CD4-positive, alpha-beta memory T cell (primary cell): ENCODE results near the gene CYP26A1. TPM values are rescaled to one million over a fixed set of nuclear protein-coding genes. Genes with fewer than 3 reads are reported as not detected.

Experiments
- CTCF ChIA-PET: fragments of 350-600 bp; sonication (Branson Sonifier 250); formaldehyde crosslinking; loops from one replicate; lab custom pipeline; 2021; ENCODE audit warnings: inconsistent platforms; ENCODE audit not compliant: partially characterized antibody; lab: Charles Lee
- POLR2A ChIA-PET: fragments of 350-600 bp; sonication (Branson Sonifier 250); formaldehyde crosslinking; loops from one replicate; lab custom pipeline; 2021; ENCODE audit not compliant: partially characterized antibody; lab: Charles Lee
- DNase-seq, 5 donors: peaks; one replicate each; pipeline versions ENCODE4 v3.0.0 to v3.0.0-alpha.2; 2020 to 2022; ENCODE audit warnings: mixed read lengths in 1 of 5
- H3K27ac ChIP-seq: one replicate; pipeline ENCODE4 v1.7.0; 2013; ENCODE audit warnings: low read depth, low read length
- H3K27me3 ChIP-seq: 2 replicates; pipeline ENCODE4 v1.7.0; 2013; ENCODE audit warnings: mild to moderate bottlenecking, low read length, moderate library complexity; ENCODE audit not compliant: insufficient read depth
- H3K36me3 ChIP-seq: 2 replicates; pipeline ENCODE4 v1.7.0; 2013; ENCODE audit warnings: mild to moderate bottlenecking, low read length, moderate library complexity; ENCODE audit not compliant: insufficient read depth
- H3K4me1 ChIP-seq: 2 replicates; pipeline ENCODE4 v1.7.0; 2013; ENCODE audit warnings: mild to moderate bottlenecking, low read length, moderate library complexity; ENCODE audit not compliant: insufficient read depth
- H3K4me3 ChIP-seq, 2 donors: one replicate each; pipeline ENCODE4 v1.7.0; 2013; ENCODE audit warnings: low read length in 2 of 2, mild to moderate bottlenecking in 1 of 2
- H3K9me3 ChIP-seq, 2 donors: one replicate each; pipeline ENCODE4 v1.7.0; 2013; ENCODE audit warnings: low read length in 2 of 2, control low read depth in 1 of 2; ENCODE audit not compliant: control insufficient read depth in 1 of 2
- H3K27ac Mint-ChIP-seq, 7 donors: one replicate each; pipeline ENCODE4 v1.8.0; 2020 to 2021; ENCODE audit warnings: mixed read lengths in 7 of 7, mild to moderate bottlenecking in 6 of 7, inconsistent platforms in 3 of 7, moderate library complexity in 3 of 7
- H3K27me3 Mint-ChIP-seq, 2 donors: one replicate each; pipeline ENCODE4 v1.8.0; 2020 to 2021; ENCODE audit warnings: mixed read lengths in 2 of 2
- H3K36me3 Mint-ChIP-seq, 2 donors: one replicate each; pipeline ENCODE4 v1.8.0; 2020 to 2021; ENCODE audit warnings: mixed read lengths in 2 of 2, inconsistent platforms in 1 of 2, mild to moderate bottlenecking in 1 of 2
- H3K4me1 Mint-ChIP-seq, 4 donors: one replicate each; pipeline ENCODE4 v1.8.0; 2020 to 2021; ENCODE audit warnings: mixed read lengths in 4 of 4, mild to moderate bottlenecking in 1 of 4
- H3K4me3 Mint-ChIP-seq, 8 donors: one replicate each; pipeline ENCODE4 v1.8.0; 2020 to 2021; ENCODE audit warnings: mixed read lengths in 8 of 8, mild to moderate bottlenecking in 7 of 8, moderate library complexity in 6 of 8, inconsistent platforms in 3 of 8
- H3K9me3 Mint-ChIP-seq, 8 donors: one replicate each; pipeline ENCODE4 v1.8.0; 2020 to 2021; ENCODE audit warnings: mixed read lengths in 8 of 8, mild to moderate bottlenecking in 5 of 8, inconsistent platforms in 3 of 8, moderate library complexity in 1 of 8
- intact Hi-C: fragments of 100-400 bp; cut with micrococcal nuclease; formaldehyde crosslinking; loops from one replicate; pipeline ENCODE4 v1.15.1; 2023
- polyA plus RNA-seq, 2 donors: library from polyadenylated mRNA; unstranded; fragments of 300-500 nt; fragmentation: Illumina TruSeq; gene quantifications; one replicate each; pipeline ENCODE4 v1.2.3, GENCODE V29; 2021
- total RNA-seq, 2 experiments: library from RNA; stranded (reverse); gene quantifications; one replicate each; pipeline ENCODE4 v1.2.3, GENCODE V29; 2021

CYP26A1 gene
- total and polyA plus RNA-seq, 4 experiments from 2014 or later: not detected

- Mint-ChIP-seq H3K4me1 (peaks cover 2 to 5% (median 3%) of the 10 kb centered on the region in 4 donors), H3K27ac (no peak overlapping the region), H3K27me3 (peaks cover 10 to 32% of the 10 kb centered on the region in 2 donors), H3K4me3 (no peak overlapping the region), H3K9me3 (peaks cover 0 to 2% (median 0%) of the 10 kb centered on the region in 8 donors), H3K36me3 (no peaks in the 10 kb centered on the region)
- H3K4me1 ChIP-seq: no peaks in the 10 kb centered on the region
- ChIA-PET CTCF (interaction anchor here (0.9 to 4.2 kb wide), 5 partner anchors 34 to 430 kb away, joined by 3 to 38 read pairs (median 3); no protein-coding TSS in a partner anchor), POLR2A (no interaction called here)
- H3K27me3 ChIP-seq: no peaks in the 10 kb centered on the region
- intact Hi-C loops: no loop called here
- DNase-seq: no peak
- no peaks in the 10 kb centered on the region for H3K9me3 ChIP-seq
- H3K27ac ChIP-seq: no peak overlapping the region
- no peaks in the 10 kb centered on the region for H3K36me3 ChIP-seq
- no peak overlapping the region for H3K4me3 ChIP-seq
Observed at GRCh38 chr10:93081834-93082233, 8.1 kb downstream of the CYP26A1 start.

GRCh38 chr10:93083743-93084539 lies 10.2 kb downstream of the CYP26A1 start:
- H3K36me3 ChIP-seq: no peaks in the 10 kb centered on the region
- CTCF ChIA-PET: interaction anchor here (1.0 kb wide), 1 partner anchor 267 kb away, joined by 4 read pairs; no protein-coding TSS in a partner anchor
- peaks cover 14 to 29% of the 10 kb centered on the region in 2 donors for H3K27me3 Mint-ChIP-seq
- DNase-seq: no peak
- H3K4me3 Mint-ChIP-seq: no peak overlapping the region
- no peaks in the 10 kb centered on the region for H3K27me3 ChIP-seq
- H3K9me3 ChIP-seq: no peaks in the 10 kb centered on the region
- H3K9me3 Mint-ChIP-seq: peaks cover 0 to 2% (median 0%) of the 10 kb centered on the region in 8 donors
- no peak overlapping the region for H3K4me3 ChIP-seq
- H3K4me1 ChIP-seq: no peaks in the 10 kb centered on the region
- H3K36me3 Mint-ChIP-seq: no peaks in the 10 kb centered on the region
- H3K4me1 Mint-ChIP-seq: peaks cover 2 to 5% (median 3%) of the 10 kb centered on the region in 4 donors
- no peak overlapping the region for H3K27ac ChIP-seq
- POLR2A ChIA-PET: no interaction called here
- intact Hi-C loops: no loop called here
- H3K27ac Mint-ChIP-seq: no peak overlapping the region

- CTCF ChIA-PET: interaction anchor here (0.8 to 1.3 kb wide), 2 partner anchors 9 to 30 kb away, joined by 3 read pairs; no protein-coding TSS in a partner anchor
- peaks cover 0 to 2% (median 0%) of the 10 kb centered on the region in 8 donors for H3K9me3 Mint-ChIP-seq
- no peaks in the 10 kb centered on the region for H3K9me3 ChIP-seq
- intact Hi-C loops: no loop called here
- H3K4me1 Mint-ChIP-seq: peaks cover 0 to under 1% (median 0%) of the 10 kb centered on the region in 4 donors
- DNase-seq: no peak
- H3K27me3 ChIP-seq: no peaks in the 10 kb centered on the region
- peaks cover 8 to 21% of the 10 kb centered on the region in 2 donors for H3K27me3 Mint-ChIP-seq
- no peak overlapping the region for H3K27ac ChIP-seq
- H3K4me1 ChIP-seq: no peaks in the 10 kb centered on the region
- no peak overlapping the region for H3K4me3 ChIP-seq
- no peaks in the 10 kb centered on the region for H3K36me3 Mint-ChIP-seq
- no peaks in the 10 kb centered on the region for H3K36me3 ChIP-seq
- POLR2A ChIA-PET: no interaction called here
- H3K4me3 Mint-ChIP-seq: no peak overlapping the region
- H3K27ac Mint-ChIP-seq: no peak overlapping the region
Observed at GRCh38 chr10:93085272-93085859, 11.7 kb downstream of the CYP26A1 start.

DNA sequence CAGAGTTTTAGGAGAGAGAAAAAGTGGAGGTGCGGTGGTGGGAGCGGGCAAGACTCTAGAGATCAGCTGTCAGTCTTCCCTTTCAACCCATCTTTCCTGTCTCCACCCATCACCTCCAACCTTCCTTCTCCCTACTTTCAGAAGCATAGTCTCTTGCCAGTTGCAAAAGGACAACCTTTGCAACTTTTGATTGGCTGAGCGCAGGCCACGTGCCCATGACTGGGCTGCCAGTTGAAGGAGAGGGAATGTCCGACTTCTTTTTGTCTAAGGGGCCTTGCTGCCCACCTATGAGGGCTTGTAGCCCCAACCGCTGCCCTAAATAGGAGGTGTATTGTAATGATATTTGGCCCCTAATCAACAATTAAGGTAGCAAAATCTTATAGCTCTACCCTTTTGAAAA lies 12.6 kb downstream of the CYP26A1 start:
- H3K4me1 ChIP-seq: no peaks in the 10 kb centered on the region
- Mint-ChIP-seq H3K4me1 (no peaks in the 10 kb centered on the region), H3K27me3 (peaks cover 7 to 19% of the 10 kb centered on the region in 2 donors), H3K27ac (no peak overlapping the region), H3K4me3 (no peak overlapping the region), H3K9me3 (peaks cover 0 to 2% (median 0%) of the 10 kb centered on the region in 8 donors), H3K36me3 (no peaks in the 10 kb centered on the region)
- intact Hi-C loops: no loop called here
- DNase-seq: no peak
- no peak overlapping the region for H3K4me3 ChIP-seq
- H3K36me3 ChIP-seq: no peaks in the 10 kb centered on the region
- no peaks in the 10 kb centered on the region for H3K9me3 ChIP-seq
- CTCF ChIA-PET: interaction anchor here (1.6 to 2.1 kb wide), 2 partner anchors 10 to 201 kb away, joined by 4 to 5 read pairs; no protein-coding TSS in a partner anchor
- POLR2A ChIA-PET: no interaction called here
- H3K27ac ChIP-seq: no peak overlapping the region
- no peaks in the 10 kb centered on the region for H3K27me3 ChIP-seq

DNA sequence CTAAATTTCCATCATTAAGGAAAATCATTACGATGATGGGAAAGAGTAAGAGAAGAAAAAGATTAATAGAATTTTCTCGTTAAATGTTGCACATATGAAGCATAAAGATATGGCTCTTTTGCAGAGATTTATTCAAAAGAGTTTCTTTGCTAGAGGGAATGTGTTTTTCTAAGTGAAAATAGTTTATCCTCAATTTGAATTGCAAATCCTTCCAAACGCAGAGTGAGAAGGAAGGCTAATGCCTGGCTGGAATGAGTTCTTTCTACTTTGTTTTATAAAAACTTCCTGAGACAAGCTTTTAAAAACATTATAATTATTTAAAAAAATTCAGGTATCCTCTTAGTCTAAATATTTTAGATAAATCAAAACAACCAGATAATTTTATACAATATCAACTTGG lies 14.2 kb downstream of the CYP26A1 start:
- Histone ChIP-seq H3K9me3 (no peaks in the 10 kb centered on the region), H3K27me3 (no peaks in the 10 kb centered on the region), H3K27ac (no peak overlapping the region), H3K4me1 (no peaks in the 10 kb centered on the region), H3K4me3 (no peak overlapping the region), H3K36me3 (no peaks in the 10 kb centered on the region)
- no peaks in the 10 kb centered on the region for H3K9me3 Mint-ChIP-seq
- no peak for DNase-seq
- no peak overlapping the region for H3K4me3 Mint-ChIP-seq
- H3K36me3 Mint-ChIP-seq: no peaks in the 10 kb centered on the region
- H3K27ac Mint-ChIP-seq: no peak overlapping the region
- ChIA-PET CTCF (interaction anchor here (0.9 to 2.1 kb wide), 3 partner anchors 9 to 394 kb away, joined by 3 to 4 read pairs (median 4); partner anchors contain the start of gene MYOF), POLR2A (no interaction called here)
- H3K27me3 Mint-ChIP-seq: peaks cover 4 to 16% of the 10 kb centered on the region in 2 donors
- no peaks in the 10 kb centered on the region for H3K4me1 Mint-ChIP-seq
- intact Hi-C loops: no loop called here

DNA sequence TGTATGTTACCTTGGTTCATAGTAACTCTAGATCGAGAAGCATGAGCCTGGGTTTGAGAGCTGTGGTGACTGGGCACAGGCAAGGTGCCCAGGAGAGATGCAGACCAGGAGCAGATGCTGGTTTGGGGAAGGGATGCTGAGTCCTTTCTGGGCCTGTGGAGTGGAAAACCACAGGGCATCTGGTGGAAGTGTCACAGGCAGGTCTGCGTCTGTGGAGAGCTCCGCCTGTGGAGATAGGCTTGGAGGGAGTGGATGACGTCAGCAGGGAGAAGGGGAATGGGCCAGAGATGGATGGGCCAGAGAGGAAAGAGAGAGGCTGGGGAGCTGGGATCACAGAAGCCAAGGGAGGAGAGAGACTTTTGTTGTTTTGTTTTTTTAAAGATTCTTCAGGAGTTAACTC lies 14.8 kb downstream of the CYP26A1 start:
- Histone ChIP-seq H3K9me3 (no peaks in the 10 kb centered on the region), H3K4me1 (no peaks in the 10 kb centered on the region), H3K27ac (no peak overlapping the region), H3K27me3 (no peaks in the 10 kb centered on the region), H3K4me3 (no peak overlapping the region), H3K36me3 (no peaks in the 10 kb centered on the region)
- DNase-seq: no peak
- intact Hi-C loops: no loop called here
- H3K27ac Mint-ChIP-seq: no peak overlapping the region
- no peaks in the 10 kb centered on the region for H3K36me3 Mint-ChIP-seq
- no peaks in the 10 kb centered on the region for H3K4me1 Mint-ChIP-seq
- ChIA-PET POLR2A (no interaction called here), CTCF (interaction anchor here (0.9 kb wide), 1 partner anchor 393 kb away, joined by 3 read pairs; the partner anchor contains the start of gene MYOF)
- peaks cover 6 to 13% of the 10 kb centered on the region in 2 donors for H3K27me3 Mint-ChIP-seq
- peak overlapping the region in 1 of 8 donors; percentile 38 for H3K4me3 Mint-ChIP-seq
- no peaks in the 10 kb centered on the region for H3K9me3 Mint-ChIP-seq

DNA sequence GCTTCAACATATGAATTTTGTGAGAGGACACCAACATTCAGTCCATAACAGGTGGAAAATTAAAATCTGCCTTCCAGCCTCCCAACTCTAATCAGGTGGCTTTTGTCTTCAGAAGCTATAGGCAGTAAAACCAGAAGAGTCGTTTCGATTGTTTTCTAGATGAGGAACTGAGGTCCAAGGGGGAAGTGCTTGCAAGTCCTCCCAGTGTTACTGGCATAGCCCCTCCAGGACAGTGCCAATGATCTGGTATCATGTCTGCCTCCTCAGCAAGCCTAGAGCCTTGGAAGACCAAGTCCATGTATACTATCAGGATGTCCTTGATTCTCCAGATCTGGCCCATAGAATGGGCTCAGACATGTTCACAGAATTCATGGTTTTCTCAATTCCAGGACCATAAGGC lies 16.9 kb downstream of the CYP26A1 start:
- Histone ChIP-seq H3K36me3 (no peaks in the 10 kb centered on the region), H3K4me3 (no peak overlapping the region), H3K27ac (no peak overlapping the region), H3K4me1 (no peaks in the 10 kb centered on the region), H3K9me3 (no peaks in the 10 kb centered on the region), H3K27me3 (no peaks in the 10 kb centered on the region)
- ChIA-PET POLR2A (no interaction called here), CTCF (no interaction called here)
- no peaks in the 10 kb centered on the region for H3K9me3 Mint-ChIP-seq
- no peaks in the 10 kb centered on the region for H3K36me3 Mint-ChIP-seq
- H3K27ac Mint-ChIP-seq: no peak overlapping the region
- H3K4me3 Mint-ChIP-seq: no peak overlapping the region
- no peaks in the 10 kb centered on the region for H3K4me1 Mint-ChIP-seq
- H3K27me3 Mint-ChIP-seq: peaks cover 6 to 13% of the 10 kb centered on the region in 2 donors
- DNase-seq: no peak
- intact Hi-C loops: no loop called here
